ENCODE data around the gene PAH.

Gene PAH

DNA sequence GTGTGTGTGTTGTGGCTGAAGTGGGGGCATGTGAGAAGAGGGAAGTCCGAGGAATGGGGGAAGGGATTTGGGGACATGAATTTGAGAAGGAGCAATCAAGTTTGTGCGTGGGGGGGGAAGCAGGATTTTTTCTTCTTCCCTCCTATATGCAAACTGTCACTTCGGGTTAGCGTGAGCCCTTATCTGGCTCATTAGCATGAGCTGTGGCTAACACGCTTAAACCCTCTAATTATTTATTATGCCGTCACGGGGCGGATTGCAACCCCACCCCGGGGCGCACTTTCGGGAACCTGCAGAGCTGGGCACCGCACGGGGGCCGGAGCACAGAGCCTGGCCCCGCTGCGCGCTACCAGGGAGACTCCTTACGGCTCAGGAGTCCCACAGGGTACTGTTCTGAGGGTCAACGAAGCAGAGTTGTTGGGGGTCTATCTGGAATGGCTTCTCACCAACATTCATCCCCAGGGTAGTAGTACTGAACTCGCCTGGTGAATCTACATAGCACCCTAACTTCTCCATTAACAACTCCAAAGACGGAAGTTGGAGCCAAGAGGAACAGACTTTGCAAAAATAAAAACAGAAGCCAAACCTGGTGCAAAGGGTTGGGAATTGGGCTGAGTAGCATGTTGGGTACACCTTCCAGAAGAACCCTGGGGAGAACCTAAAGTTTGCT is 34.0 kb upstream of the PAH start:
- no peak for DNase-seq (ENCODE audit: low spot score)
- in situ Hi-C loops (cut with MboI; ENCODE audit: low sequenced_read_pairs, unreplicated experiment): no loop called here

DNA sequence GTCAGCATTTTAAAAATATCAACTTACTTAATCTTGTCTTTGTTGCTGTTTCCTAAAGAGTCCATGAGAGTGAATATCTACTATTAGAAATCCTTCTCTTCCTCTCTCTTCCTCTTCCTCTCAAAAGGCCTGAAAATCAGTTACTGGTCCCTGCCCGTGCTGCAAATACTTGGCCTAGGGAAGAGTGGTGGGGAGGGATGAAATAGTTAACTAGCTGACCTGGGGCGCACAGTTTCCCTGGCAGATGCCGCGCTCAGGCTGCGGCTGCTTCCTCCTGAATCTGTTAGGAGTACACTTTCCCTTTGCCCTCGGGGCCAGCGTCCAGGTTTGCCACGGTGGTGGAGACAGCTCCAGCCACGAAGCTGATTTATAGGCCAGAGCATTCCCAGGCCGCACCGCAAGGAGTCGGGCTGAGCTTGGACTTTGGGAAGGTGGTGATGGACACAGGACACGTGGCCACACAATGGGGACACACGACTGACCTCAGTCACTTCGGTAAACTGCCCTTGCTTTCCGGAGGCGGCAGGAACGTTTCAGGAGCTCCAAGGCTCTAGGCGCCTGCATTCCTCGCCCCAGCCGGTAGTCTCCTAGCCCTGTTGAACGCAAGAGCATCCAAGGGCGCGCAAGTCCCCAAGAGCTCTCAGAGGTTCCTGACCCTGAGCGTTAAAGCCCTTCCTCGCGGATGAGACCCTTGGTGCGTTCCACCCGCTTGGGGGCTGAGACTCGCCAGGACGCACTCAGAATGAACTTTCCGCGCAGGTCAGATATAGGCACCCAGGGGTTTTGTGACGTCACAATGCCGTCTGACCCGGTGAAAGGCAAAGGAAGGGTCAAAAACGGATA is 33.3 kb upstream of the PAH start:
- in situ Hi-C loops (cut with MboI; ENCODE audit: low sequenced_read_pairs, unreplicated experiment): no loop called here
- TF ChIP-seq, protein P1, sequence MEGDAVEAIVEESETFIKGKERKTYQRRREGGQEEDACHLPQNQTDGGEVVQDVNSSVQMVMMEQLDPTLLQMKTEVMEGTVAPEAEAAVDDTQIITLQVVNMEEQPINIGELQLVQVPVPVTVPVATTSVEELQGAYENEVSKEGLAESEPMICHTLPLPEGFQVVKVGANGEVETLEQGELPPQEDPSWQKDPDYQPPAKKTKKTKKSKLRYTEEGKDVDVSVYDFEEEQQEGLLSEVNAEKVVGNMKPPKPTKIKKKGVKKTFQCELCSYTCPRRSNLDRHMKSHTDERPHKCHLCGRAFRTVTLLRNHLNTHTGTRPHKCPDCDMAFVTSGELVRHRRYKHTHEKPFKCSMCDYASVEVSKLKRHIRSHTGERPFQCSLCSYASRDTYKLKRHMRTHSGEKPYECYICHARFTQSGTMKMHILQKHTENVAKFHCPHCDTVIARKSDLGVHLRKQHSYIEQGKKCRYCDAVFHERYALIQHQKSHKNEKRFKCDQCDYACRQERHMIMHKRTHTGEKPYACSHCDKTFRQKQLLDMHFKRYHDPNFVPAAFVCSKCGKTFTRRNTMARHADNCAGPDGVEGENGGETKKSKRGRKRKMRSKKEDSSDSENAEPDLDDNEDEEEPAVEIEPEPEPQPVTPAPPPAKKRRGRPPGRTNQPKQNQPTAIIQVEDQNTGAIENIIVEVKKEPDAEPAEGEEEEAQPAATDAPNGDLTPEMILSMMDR (IDR thresholded peaks at IDR 0.05; ENCODE audit: borderline replicate concordance, control extremely low read depth, extremely low read depth, insufficient read depth, missing control alignments): peak; percentile 27
- no peak for DNase-seq (ENCODE audit: low spot score)

More for the DNA sequence above, 34.0 kb upstream of the PAH start:
- TF ChIP-seq, protein P1 (IDR thresholded peaks at IDR 0.05; ENCODE audit: borderline replicate concordance, control extremely low read depth, extremely low read depth, insufficient read depth, missing control alignments): no peak

DNA sequence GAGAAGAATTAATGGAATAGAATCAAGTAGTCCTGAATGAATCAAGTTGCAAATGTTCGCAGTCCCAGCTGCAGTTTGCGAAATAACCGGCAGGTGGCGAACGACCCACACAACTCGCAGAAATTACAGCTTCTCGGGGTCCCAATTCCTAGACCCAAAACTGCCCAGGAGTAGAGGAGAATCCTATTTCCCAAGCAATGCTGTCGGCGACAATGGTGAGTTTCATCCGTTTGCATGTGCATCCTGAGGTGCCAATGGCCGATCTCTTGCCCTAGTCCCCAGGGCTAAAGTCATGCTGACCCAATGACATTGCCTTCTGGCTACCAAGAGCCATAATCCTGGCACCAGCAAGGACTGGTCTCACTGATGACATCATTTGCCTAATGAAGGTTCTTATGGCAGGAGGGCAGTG is 31.9 kb upstream of the PAH start:
- no peak for DNase-seq (ENCODE audit: low spot score)
- TF ChIP-seq, protein P1 (IDR thresholded peaks at IDR 0.05; ENCODE audit: borderline replicate concordance, control extremely low read depth, extremely low read depth, insufficient read depth, missing control alignments): peak; percentile 88
- in situ Hi-C loops (cut with MboI; ENCODE audit: low sequenced_read_pairs, unreplicated experiment): loop anchor here (10.0 kb wide), 1 partner anchor 596 kb away; no protein-coding TSS in a partner anchor

DNA sequence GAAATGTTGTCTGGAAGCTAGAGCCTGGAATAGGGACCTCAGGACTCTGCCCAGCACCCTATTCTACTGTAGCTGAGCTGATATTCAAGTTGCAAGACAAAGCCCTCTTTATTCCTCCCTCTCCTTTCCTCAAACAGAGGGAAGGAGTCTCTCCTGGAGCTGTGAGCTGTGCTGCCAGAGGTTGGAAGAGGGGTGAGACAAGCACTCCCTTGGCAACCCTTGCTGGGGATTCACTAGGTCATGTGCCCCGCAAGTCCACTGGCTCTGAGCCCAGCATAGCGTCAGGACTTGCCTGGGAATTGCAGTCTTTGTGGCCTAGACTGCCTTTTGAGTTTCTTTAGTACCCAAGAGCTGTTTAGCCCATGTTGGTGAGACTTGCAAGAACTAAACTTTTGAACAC is 29.0 kb upstream of the PAH start:
- DNase-seq (ENCODE audit: low spot score): no peak
- in situ Hi-C loops (cut with MboI; ENCODE audit: low sequenced_read_pairs, unreplicated experiment): loop anchor here (10.0 kb wide), 1 partner anchor 599 kb away; no protein-coding TSS in a partner anchor
- TF ChIP-seq, protein P1 (IDR thresholded peaks at IDR 0.05; ENCODE audit: borderline replicate concordance, control extremely low read depth, extremely low read depth, insufficient read depth, missing control alignments): no peak

DNA sequence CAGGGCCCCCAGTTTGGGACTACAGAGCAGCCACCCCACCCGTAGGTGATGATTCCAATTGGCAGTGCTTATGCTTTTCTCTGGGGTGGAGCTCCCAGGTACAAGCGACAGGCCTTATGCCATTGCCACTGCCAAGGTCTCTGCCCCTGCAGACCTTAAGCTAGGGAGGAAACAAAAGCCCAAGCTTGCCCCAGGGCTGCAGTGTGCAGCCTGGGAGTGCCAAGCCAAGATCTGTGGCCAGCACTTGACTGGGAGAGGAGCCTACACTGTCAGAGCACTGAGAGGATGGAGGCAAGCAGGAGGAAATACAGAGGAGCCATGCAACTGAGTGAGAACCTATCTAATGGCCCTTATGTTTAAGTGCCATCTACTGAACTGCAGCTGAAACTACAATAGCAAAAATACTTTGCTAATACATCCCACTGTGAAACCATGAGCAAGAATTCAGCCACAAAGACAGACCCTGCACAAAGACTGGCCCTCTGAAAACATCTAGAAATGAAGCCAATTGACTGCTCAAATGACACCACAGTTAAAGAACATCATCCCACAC is 22.7 kb upstream of the PAH start:
- TF ChIP-seq, protein P1 (IDR thresholded peaks at IDR 0.05; ENCODE audit: borderline replicate concordance, control extremely low read depth, extremely low read depth, insufficient read depth, missing control alignments): no peak
- no peak for DNase-seq (ENCODE audit: low spot score)
- in situ Hi-C loops (cut with MboI; ENCODE audit: low sequenced_read_pairs, unreplicated experiment): loop anchor here (10.0 kb wide), 1 partner anchor 605 kb away; no protein-coding TSS in a partner anchor

DNA sequence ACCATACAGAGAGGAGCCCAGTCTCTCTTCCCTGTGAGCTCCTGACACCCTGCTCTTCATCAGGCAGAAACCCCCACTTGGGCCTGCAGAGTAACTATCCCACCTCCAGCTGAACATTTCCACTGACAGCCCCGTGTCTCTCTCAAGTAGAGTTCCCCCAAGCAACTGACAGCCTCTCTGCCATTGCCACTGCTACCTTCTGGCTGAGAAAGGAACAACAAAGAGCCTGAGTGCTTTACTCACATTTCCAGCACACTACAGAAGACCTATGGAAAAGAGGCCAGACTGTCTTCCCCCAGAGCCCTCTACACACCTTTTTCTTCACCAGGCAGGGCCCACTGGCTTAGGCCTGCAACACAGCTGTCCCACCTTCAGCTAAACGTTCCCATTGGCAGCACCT is 22.0 kb upstream of the PAH start:
- in situ Hi-C loops (cut with MboI; ENCODE audit: low sequenced_read_pairs, unreplicated experiment): no loop called here
- DNase-seq (ENCODE audit: low spot score): no peak
- TF ChIP-seq, protein P1 (IDR thresholded peaks at IDR 0.05; ENCODE audit: borderline replicate concordance, control extremely low read depth, extremely low read depth, insufficient read depth, missing control alignments): no peak

Measured in GM13976 (cell line).